K562 (cell line): Measurements from ENCODE around the gene MARS1. TPM values are rescaled to one million over a fixed set of nuclear protein-coding genes. Genes with fewer than 3 reads are reported as not detected.

Experiments
- CBFA2T2 ChIP-seq: fragments of 450-650 bp; conservative IDR thresholded peaks from 2 replicates; pipeline ENCODE4 v1.6.1; 2017; ENCODE audit warnings: mild to moderate bottlenecking
- CREBBP ChIP-seq: IDR thresholded peaks from one replicate; pipeline ENCODE4 v1.6.1; 2012; ENCODE audit warnings: low read depth, mild to moderate bottlenecking, control low read depth, inconsistent platforms, low read length
- CSDE1 ChIP-seq, 2 experiments: fragments of 450-650 bp; IDR thresholded peaks; 2 replicates each; pipeline ENCODE4 v1.6.1; 2016; ENCODE audit warnings: mild to moderate bottlenecking in 1 of 2
- ELF4 ChIP-seq: fragments of 450-650 bp; formaldehyde crosslinking; IDR thresholded peaks from 2 replicates; pipeline ENCODE4 v1.4.0; 2022; ENCODE audit warnings: missing genetic modification characterization
- HBP1 ChIP-seq: fragments of 450-650 bp; formaldehyde crosslinking; IDR thresholded peaks from 2 replicates; pipeline ENCODE4 v1.4.0; 2022; ENCODE audit warnings: missing genetic modification characterization
- HNRNPLL ChIP-seq: fragments of 200-400 bp; formaldehyde crosslinking; IDR thresholded peaks from 2 replicates; pipeline ENCODE4 v1.6.1; 2017; ENCODE audit warnings: low read length, low read depth, mild to moderate bottlenecking; ENCODE audit not compliant: poor library complexity, severe bottlenecking
- KDM1A ChIP-seq, 2 experiments: fragments of 450-650 bp; IDR thresholded peaks; 2 replicates each; pipeline ENCODE4 v1.6.1; 2016; ENCODE audit warnings: mild to moderate bottlenecking in 2 of 2
- MIER1 ChIP-seq: fragments of 450-650 bp; IDR thresholded peaks from 2 replicates; pipeline ENCODE4 v1.6.1; 2016; ENCODE audit warnings: antibody characterized with exemption, mild to moderate bottlenecking, low read depth
- NFXL1 ChIP-seq: fragments of 450-650 bp; formaldehyde crosslinking; IDR thresholded peaks from 2 replicates; pipeline ENCODE4 v1.4.0; 2021; ENCODE audit warnings: mild to moderate bottlenecking
- PBX2 ChIP-seq, 2 experiments: IDR thresholded peaks in 1 of 2; conservative IDR thresholded peaks in 1 of 2; 2 replicates each; pipeline ENCODE4 v1.6.1; 2016; ENCODE audit warnings: low read depth in 2 of 2, mild to moderate bottlenecking in 1 of 2, missing compliant biosample characterization in 1 of 2, missing genetic modification characterization in 1 of 2, moderate library complexity in 1 of 2
- RAD21 ChIP-seq, 2 experiments: fragments of 250-450 bp in 1 of 2; fragments of 450-650 bp in 1 of 2; sonication (Bioruptor Pico) in 1 of 2; formaldehyde crosslinking in 1 of 2; IDR thresholded peaks in 1 of 2; conservative IDR thresholded peaks in 1 of 2; 2 replicates each; pipeline versions ENCODE4 v1.4.0 to v1.8.0; 2020 to 2022; ENCODE audit warnings: mild to moderate bottlenecking in 2 of 2, moderate library complexity in 1 of 2
- SMARCB1 ChIP-seq: IDR thresholded peaks from 2 replicates; pipeline ENCODE4 v1.6.1; 2011; ENCODE audit warnings: improper control_type of control experiment, low read depth; ENCODE audit not compliant: insufficient read length
- TAF1 ChIP-seq: IDR thresholded peaks from 2 replicates; pipeline ENCODE4 v1.6.1; 2011; ENCODE audit warnings: mild to moderate bottlenecking, low read length, moderate library complexity; ENCODE audit not compliant: insufficient read depth, control insufficient read depth, severe bottlenecking; ENCODE audit errors: extremely low read depth
- ZNF146 ChIP-seq: IDR thresholded peaks from one replicate; pipeline ENCODE4 v1.6.1; 2018; ENCODE audit warnings: missing compliant biosample characterization; ENCODE audit not compliant: unreplicated experiment
- ZNF384 ChIP-seq: IDR thresholded peaks from 2 replicates; pipeline ENCODE4 v1.6.1; 2012; ENCODE audit warnings: low read depth, low read length, improper control_type of control experiment
- ZNF507 ChIP-seq: conservative IDR thresholded peaks from 2 replicates; pipeline ENCODE4 v1.6.1; 2017; ENCODE audit warnings: missing genetic modification characterization, missing compliant biosample characterization
- ZNF695 ChIP-seq: fragments of 450-650 bp; formaldehyde crosslinking; IDR thresholded peaks from 2 replicates; pipeline ENCODE4 v1.4.0; 2020; ENCODE audit warnings: mild to moderate bottlenecking, moderate library complexity
- ZNF764 ChIP-seq: fragments of 250-450 bp; sonication (Bioruptor Pico); IDR thresholded peaks from 2 replicates; pipeline ENCODE4 v1.4.0; 2020; ENCODE audit warnings: low read depth, mild to moderate bottlenecking, moderate library complexity
- ZNF79 ChIP-seq: fragments of 250-450 bp; sonication (Bioruptor Pico); IDR thresholded peaks from 2 replicates; pipeline ENCODE4 v1.4.0; 2020; ENCODE audit warnings: low read depth, mild to moderate bottlenecking, moderate library complexity
- polyA plus RNA-seq, 8 experiments: library from polyadenylated mRNA; depleted of rRNA in 4 of 8; stranded (reverse) in 5 of 8; unstranded in 3 of 8; fragments of >200 nt; fragmentation: Nextera tagmentation in 2 of 8; fragmentation: Illumina TruSeq in 1 of 8; extraction: Ambion mirVana in 2 of 8; extraction: Trizol in 1 of 8; gene quantifications; 2 replicates each; pipeline versions ENCODE4 v1.2.1 to v1.2.3, GENCODE V29; 2011 to 2014; ENCODE audit warnings: inconsistent platforms in 1 of 8, missing spikeins in 1 of 8
- total RNA-seq, 7 experiments: library from RNA; depleted of rRNA in 6 of 7; stranded (reverse); fragments of >200 nt in 6 of 7; fragmentation: Illumina TruSeq in 2 of 7; extraction: Trizol in 2 of 7; gene quantifications; 2 replicates each; pipeline versions ENCODE4 v1.2.1 to v1.2.3, GENCODE V29; 2011 to 2021; ENCODE audit warnings: low replicate concordance in 1 of 7
- TF ChIP-seq, protein P1 (sequence below): fragments of 200-800 bp; sonication (Bioruptor generic); IDR thresholded peaks from 2 replicates; pipeline ENCODE4 v1.6.1; 2017; ENCODE audit warnings: missing genetic modification characterization, missing compliant biosample characterization
- TF ChIP-seq, protein P2 (sequence below): fragments of 450-650 bp; IDR thresholded peaks from 2 replicates; pipeline ENCODE4 v1.6.1; 2018; ENCODE audit warnings: mild to moderate bottlenecking, low read depth; ENCODE audit not compliant: partially characterized antibody

Gene MARS1
- total and polyA plus RNA-seq, 9 of the 15 experiments (the other 6 are each of a cell fraction or from before 2014, with no cell fraction given) = 117 to 382 (median 220) TPM

- TF ChIP-seq, protein P1, sequence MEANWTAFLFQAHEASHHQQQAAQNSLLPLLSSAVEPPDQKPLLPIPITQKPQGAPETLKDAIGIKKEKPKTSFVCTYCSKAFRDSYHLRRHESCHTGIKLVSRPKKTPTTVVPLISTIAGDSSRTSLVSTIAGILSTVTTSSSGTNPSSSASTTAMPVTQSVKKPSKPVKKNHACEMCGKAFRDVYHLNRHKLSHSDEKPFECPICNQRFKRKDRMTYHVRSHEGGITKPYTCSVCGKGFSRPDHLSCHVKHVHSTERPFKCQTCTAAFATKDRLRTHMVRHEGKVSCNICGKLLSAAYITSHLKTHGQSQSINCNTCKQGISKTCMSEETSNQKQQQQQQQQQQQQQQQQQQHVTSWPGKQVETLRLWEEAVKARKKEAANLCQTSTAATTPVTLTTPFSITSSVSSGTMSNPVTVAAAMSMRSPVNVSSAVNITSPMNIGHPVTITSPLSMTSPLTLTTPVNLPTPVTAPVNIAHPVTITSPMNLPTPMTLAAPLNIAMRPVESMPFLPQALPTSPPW (CRISPR knock-in tag) = no peak
- TF ChIP-seq CSDE1 (IDR thresholded peaks at IDR 0.05) (no peak), TAF1 (peak; percentile 33), HNRNPLL (no peak), MIER1 (0 out of 2 replicates have a peak, but pooled peaks have one; percentile 23), ZNF79 (CRISPR knock-in tag) (no peak; the same call in 1 of the 2 replicates), CBFA2T2 (no peak), SMARCB1 (no peak), ZNF764 (CRISPR knock-in tag) (no peak), RAD21 (CRISPR knock-in tag; conservative IDR thresholded peaks at IDR 0.05 in 1 of 2, IDR thresholded peaks at IDR 0.05 in 1 of 2) (peak; percentile 71 to 85), ZNF507 (tag) (no peak), ELF4 (CRISPR knock-in tag) (no peak), NFXL1 (CRISPR knock-in tag) (no peak), HBP1 (CRISPR knock-in tag) (no peak), KDM1A (IDR thresholded peaks at IDR 0.05) (peak in 1 of 2 experiments; percentile 74; a peak in 3 of 4 replicates), PBX2 (CRISPR knock-in tag; IDR thresholded peaks at IDR 0.05; ENCODE audit: low read depth) (no peak), PBX2 (tag; conservative IDR thresholded peaks at IDR 0.05; ENCODE audit: low read depth) (no peak), ZNF146 (CRISPR knock-in tag) (no peak), ZNF695 (no peak), CREBBP (no peak), ZNF384 (no peak)
- TF ChIP-seq, protein P2, sequence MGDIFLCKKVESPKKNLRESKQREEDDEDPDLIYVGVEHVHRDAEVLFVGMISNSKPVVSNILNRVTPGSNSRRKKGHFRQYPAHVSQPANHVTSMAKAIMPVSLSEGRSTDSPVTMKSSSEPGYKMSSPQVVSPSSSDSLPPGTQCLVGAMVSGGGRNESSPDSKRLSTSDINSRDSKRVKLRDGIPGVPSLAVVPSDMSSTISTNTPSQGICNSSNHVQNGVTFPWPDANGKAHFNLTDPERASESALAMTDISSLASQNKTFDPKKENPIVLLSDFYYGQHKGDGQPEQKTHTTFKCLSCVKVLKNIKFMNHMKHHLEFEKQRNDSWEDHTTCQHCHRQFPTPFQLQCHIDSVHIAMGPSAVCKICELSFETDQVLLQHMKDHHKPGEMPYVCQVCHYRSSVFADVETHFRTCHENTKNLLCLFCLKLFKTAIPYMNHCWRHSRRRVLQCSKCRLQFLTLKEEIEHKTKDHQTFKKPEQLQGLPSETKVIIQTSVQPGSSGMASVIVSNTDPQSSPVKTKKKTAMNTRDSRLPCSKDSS = no peak
Measured at GRCh38 chr12:57459055-57459749, 28.7 kb upstream of the MARS1 start (continued).
